IMR-90 (cell line): ENCODE measurements around the gene RNF224. TPM values are rescaled to one million over a fixed set of nuclear protein-coding genes. Genes with fewer than 3 reads are reported as not detected.

Experiments used
- ATAC-seq: fragments of 200-7000 bp; cut with Tn5 transposase; 2 replicates; pipeline ENCODE4 v1.9.1; 2020; ENCODE audit warnings: low read depth, mild to moderate bottlenecking, moderate library complexity
- BruUV-seq: library from RNA; stranded (reverse); fragments of 400-500 nt; replicated peaks from 2 replicates; lab custom pipeline; 2021; lab: Mats Ljungman, UMichigan
- CTCF ChIA-PET: fragments of 300-600 bp; formaldehyde crosslinking; extraction: SDS; loops from one replicate; lab custom pipeline; 2021; ENCODE audit warnings: antibody characterized with exemption; lab: Yijun Ruan, JAX
- POLR2A ChIA-PET: fragments of 300-600 bp; sonication (Branson Sonifier 250); formaldehyde crosslinking; loops from one replicate; lab custom pipeline; 2022; ENCODE audit warnings: antibody characterized with exemption; ENCODE audit not compliant: unreplicated experiment; lab: Charles Lee
- DNase-seq: peaks from one replicate; pipeline ENCODE4 v3.0.0; 2013
- H2AFZ ChIP-seq: replicated peaks from 2 replicates; pipeline ENCODE3; 2013; ENCODE audit warnings: low read length, mild to moderate bottlenecking; ENCODE audit not compliant: poor library complexity
- H2AK5ac ChIP-seq: 2 replicates; pipeline ENCODE4 v1.6.1; 2013; ENCODE audit warnings: low read depth, low read length, inconsistent platforms
- H2AK9ac ChIP-seq: replicated peaks from 2 replicates; pipeline ENCODE3; 2013; ENCODE audit warnings: mild to moderate bottlenecking, low read depth, low read length, moderate library complexity; ENCODE audit not compliant: poor library complexity
- H2BK120ac ChIP-seq: 2 replicates; pipeline ENCODE4 v1.6.1; 2013; ENCODE audit warnings: low read depth, low read length, inconsistent platforms
- H2BK15ac ChIP-seq: 3 replicates; pipeline ENCODE4 v1.6.1; 2013; ENCODE audit warnings: low read depth, low read length, inconsistent platforms
- H2BK20ac ChIP-seq: 2 replicates; pipeline ENCODE4 v1.6.1; 2013; ENCODE audit warnings: low read depth, mild to moderate bottlenecking, inconsistent platforms, low read length, moderate library complexity
- H2BK5ac ChIP-seq: 2 replicates; pipeline ENCODE4 v1.6.1; 2013; ENCODE audit warnings: mild to moderate bottlenecking, low read depth, low read length, inconsistent platforms; ENCODE audit not compliant: poor library complexity, severe bottlenecking
- H3K14ac ChIP-seq: replicated peaks from 2 replicates; pipeline ENCODE4 v1.6.1; 2013; ENCODE audit warnings: low read depth, low read length, inconsistent platforms
- H3K18ac ChIP-seq: 2 replicates; pipeline ENCODE4 v1.6.1; 2013; ENCODE audit warnings: low read depth, low read length, control low read depth
- H3K23ac ChIP-seq: 2 replicates; pipeline ENCODE4 v1.6.1; 2013; ENCODE audit warnings: low read depth, low read length, inconsistent platforms
- H3K27ac ChIP-seq: 2 replicates; pipeline ENCODE4 v1.5.1; 2013; ENCODE audit warnings: mild to moderate bottlenecking, control low read depth, low read length; ENCODE audit not compliant: insufficient read depth
- H3K27me3 ChIP-seq: 2 replicates; pipeline ENCODE4 v1.6.1; 2013; ENCODE audit warnings: low read length; ENCODE audit not compliant: control insufficient read depth, insufficient read depth
- H3K36me3 ChIP-seq: 2 replicates; pipeline ENCODE4 v1.6.1; 2013; ENCODE audit warnings: low read length, mixed read lengths; ENCODE audit not compliant: control insufficient read depth, insufficient read depth
- H3K4ac ChIP-seq: 2 replicates; pipeline ENCODE4 v1.6.1; 2013; ENCODE audit warnings: low read depth, low read length, inconsistent platforms
- H3K4me1 ChIP-seq: 2 replicates; pipeline ENCODE4 v1.6.1; 2013; ENCODE audit warnings: low read length, mixed read lengths; ENCODE audit not compliant: control insufficient read depth, insufficient read depth
- H3K4me2 ChIP-seq: 2 replicates; pipeline ENCODE4 v1.6.1; 2013; ENCODE audit warnings: low read depth, mild to moderate bottlenecking, control low read depth, low read length, moderate library complexity
- H3K4me3 ChIP-seq: 2 replicates; pipeline ENCODE4 v1.5.1; 2013; ENCODE audit warnings: low read depth, mild to moderate bottlenecking, control low read depth, low read length, moderate library complexity; ENCODE audit not compliant: insufficient read depth
- H3K56ac ChIP-seq: 2 replicates; pipeline ENCODE4 v1.6.1; 2013; ENCODE audit warnings: low read length, inconsistent platforms; ENCODE audit not compliant: insufficient read depth; ENCODE audit errors: extremely low read depth
- H3K79me1 ChIP-seq, 2 experiments: 2 replicates each; pipeline ENCODE4 v1.6.1; 2013; ENCODE audit warnings: low read length in 2 of 2, inconsistent platforms in 1 of 2, low read depth in 1 of 2
- H3K9ac ChIP-seq: 2 replicates; pipeline ENCODE4 v1.6.1; 2013; ENCODE audit warnings: low read depth, low read length, control low read depth
- H3K9me1 ChIP-seq: 2 replicates; pipeline ENCODE4 v1.6.1; 2013; ENCODE audit warnings: low read length, inconsistent platforms; ENCODE audit not compliant: insufficient read depth
- H3K9me3 ChIP-seq: 2 replicates; pipeline ENCODE4 v1.6.1; 2013; ENCODE audit warnings: low read length; ENCODE audit not compliant: control insufficient read depth, insufficient read depth
- H4K20me1 ChIP-seq: 2 replicates; pipeline ENCODE4 v1.6.1; 2013; ENCODE audit warnings: low read length, inconsistent platforms; ENCODE audit not compliant: insufficient read depth
- H4K5ac ChIP-seq: 2 replicates; pipeline ENCODE4 v1.6.1; 2013; ENCODE audit warnings: mild to moderate bottlenecking, low read depth, low read length, control low read depth
- H4K8ac ChIP-seq, 2 experiments: 2 replicates each; pipeline ENCODE4 v1.6.1; 2013; ENCODE audit warnings: low read depth in 2 of 2, low read length in 2 of 2, control low read depth in 1 of 2, inconsistent platforms in 1 of 2
- H4K91ac ChIP-seq: 2 replicates; pipeline ENCODE4 v1.6.1; 2013; ENCODE audit warnings: low read depth, low read length, inconsistent platforms; ENCODE audit not compliant: insufficient read depth
- CHD1 ChIP-seq: IDR thresholded peaks from 2 replicates; pipeline ENCODE4 v1.6.1; 2012; ENCODE audit warnings: low read depth, low read length, improper control_type of control experiment
- MAFK ChIP-seq: IDR thresholded peaks from 2 replicates; pipeline ENCODE4 v1.6.1; 2012; ENCODE audit warnings: low read depth, low read length, improper control_type of control experiment
- USF2 ChIP-seq: fragments of 150-350 bp; IDR thresholded peaks from 2 replicates; pipeline ENCODE4 v1.6.1; 2017; ENCODE audit warnings: mild to moderate bottlenecking, antibody characterized with exemption, low read length, low read depth
- WGBS, 2 experiments: methylation state at CpG; one replicate each; pipeline versions ENCODE4 v1.1.5 to v1.1.7; 2013; ENCODE audit warnings: missing lambda C conversion rate in 2 of 2; ENCODE audit not compliant: insufficient read length in 1 of 2; ENCODE audit errors: extremely low coverage in 2 of 2; 5-methylcytosine and 5-hydroxymethylcytosine counted together
- dilution Hi-C: fragments of 300-500 bp; cut with HindIII; formaldehyde crosslinking; loops from one replicate; pipeline ENCODE4 v1.14.3; 2018; ENCODE audit warnings: low sequenced_read_pairs; ENCODE audit not compliant: unreplicated experiment
- in situ Hi-C: fragments of 300-500 bp; cut with MboI; formaldehyde crosslinking; loops from 3 replicates; pipeline ENCODE4 v1.14.3; 2019; ENCODE audit warnings: low sequenced_read_pairs, inconsistent platforms, mixed read lengths
- intact Hi-C: fragments of 100-400 bp; cut with micrococcal nuclease; formaldehyde crosslinking; loops from 2 replicates; pipeline ENCODE4 v1.10.0; 2022
- polyA plus RNA-seq, 3 experiments: library from polyadenylated mRNA; depleted of rRNA; stranded (reverse); fragments of >200 nt; gene quantifications; 2 replicates each; pipeline ENCODE4 v1.2.3, GENCODE V29; 2012; ENCODE audit warnings: low replicate concordance in 1 of 3
- total RNA-seq: library from RNA; depleted of rRNA; stranded (reverse); fragments of >200 nt; gene quantifications from 2 replicates; pipeline ENCODE4 v1.2.3, GENCODE V29; 2012

RNF224 gene
- total and polyA plus RNA-seq, 2 of the 4 experiments (the other 2 are of a cell fraction) = not detected

DNA sequence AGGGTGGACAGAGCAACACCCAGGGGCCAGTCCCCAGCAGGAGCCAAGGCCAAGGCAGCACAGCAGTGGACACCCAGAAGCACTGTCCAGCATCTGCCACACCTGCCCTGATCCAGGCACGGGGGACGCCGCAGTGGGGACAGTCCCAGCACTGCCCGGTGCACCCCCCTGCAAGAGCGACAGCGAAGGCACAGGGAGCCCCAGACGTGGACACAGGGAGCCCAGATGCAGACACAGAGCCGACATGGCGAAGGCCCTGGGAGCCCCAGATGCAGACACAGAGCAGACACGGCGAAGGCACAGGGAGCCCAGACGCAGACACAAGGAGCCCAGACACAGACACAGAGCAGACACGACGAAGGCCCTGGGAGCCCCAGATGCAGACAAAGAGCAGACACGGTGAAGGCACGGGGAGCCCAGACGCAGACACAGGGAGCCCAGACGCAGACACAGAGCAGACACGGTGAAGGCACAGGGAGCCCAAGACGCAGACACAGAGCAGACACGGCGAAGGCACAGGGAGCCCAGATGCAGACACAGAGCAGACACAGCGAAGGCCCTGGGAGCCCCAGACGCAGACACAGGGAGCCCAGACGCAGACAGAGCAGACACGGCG, 43.2 kb upstream of the RNF224 start:
- no peak overlapping the region for H2BK15ac ChIP-seq
- TF ChIP-seq MAFK = no peak
- no peak for TF ChIP-seq USF2
- no peak for TF ChIP-seq CHD1
- 95% methylated on average over 27 of the region's 27 CpGs; no CpG with 5 or more reads in 1 of the 2 experiments for WGBS, 2 experiments
- intact Hi-C loops (no loop called here), dilution Hi-C loops (no loop called here), in situ Hi-C loops (no loop called here)
- ATAC-seq (no peak), DNase-seq (no peak)
- H3K4me1 ChIP-seq = peaks cover 7% of the 10 kb centered on the region; the same call in 1 of the 2 replicates
- no peak overlapping the region for H3K18ac ChIP-seq
- no peak overlapping the region for H2AK5ac ChIP-seq
- H3K27ac ChIP-seq = no peak overlapping the region
- H3K79me1 ChIP-seq = peaks cover 0 to 29% of the 10 kb centered on the region in 2 experiments
- no peaks in the 10 kb centered on the region for H3K27me3 ChIP-seq
- H3K23ac ChIP-seq = no peak overlapping the region
- H3K9ac ChIP-seq = no peak overlapping the region
- no peak overlapping the region for H3K56ac ChIP-seq
- ChIA-PET CTCF (no interaction called here), POLR2A (no interaction called here)
- H2BK5ac ChIP-seq = no peak overlapping the region
- H3K14ac ChIP-seq = no peak overlapping the region
- no peak overlapping the region for H2AFZ ChIP-seq
- no TSS peak for BruUV-seq
- H2BK20ac ChIP-seq = no peak overlapping the region
- no peak overlapping the region for H4K5ac ChIP-seq
- H3K9me1 ChIP-seq = 0 out of 2 replicates have a peak, but pooled peaks cover 2% of the 10 kb centered on the region
- H3K4me2 ChIP-seq = no peak overlapping the region
- no peak overlapping the region for H2BK120ac ChIP-seq
- no peak overlapping the region for H3K4me3 ChIP-seq
- H3K4ac ChIP-seq = no peak overlapping the region
- H2AK9ac ChIP-seq = no peak overlapping the region
- peaks cover 6% of the 10 kb centered on the region; the same call in 1 of the 2 replicates for H4K20me1 ChIP-seq
- no peak overlapping the region for H4K91ac ChIP-seq
- peaks cover 66% of the 10 kb centered on the region for H3K36me3 ChIP-seq
- no peaks in the 10 kb centered on the region for H3K9me3 ChIP-seq
- no peak overlapping the region for H4K8ac ChIP-seq
